ENCODE results near the gene KDM6A.
A peak's percentile ranks its signal among the peaks of the same experiment; 100 is the strongest.
"Not testable (repeated sequence)": the region's sequence is repeated elsewhere in the genome, so short reads cannot be mapped to it uniquely, and the experiment has no call there.

The KDM6A gene

GRCh38 chrX:44898411-44899221 lies 25.6 kb downstream of the KDM6A start:
- no peak overlapping the region for H3K4me3 Mint-ChIP-seq

GRCh38 chrX:44899946-44900345 lies 27.0 kb downstream of the KDM6A start:
- Mint-ChIP-seq H3K36me3 (ENCODE audit: low read depth) (peaks cover 6% of the 10 kb centered on the region), H3K9me3 (no peaks in the 10 kb centered on the region), H3K27me3 (no peaks in the 10 kb centered on the region), H3K27ac (peak overlapping the region; percentile 55), H3K4me3 (no peak overlapping the region), H3K4me1 (ENCODE audit: low read depth) (peaks cover 37% of the 10 kb centered on the region)
- intact Hi-C loops (cut with micrococcal nuclease), result no loop called here

More at GRCh38 chrX:44898411-44899221, 25.6 kb downstream of the KDM6A start:
- H3K27ac Mint-ChIP-seq, result no peak overlapping the region
- H3K9me3 Mint-ChIP-seq, result no peaks in the 10 kb centered on the region
- intact Hi-C loops (cut with micrococcal nuclease), result no loop called here
- peaks cover 6% of the 10 kb centered on the region for H3K36me3 Mint-ChIP-seq (ENCODE audit: low read depth)
- H3K4me1 Mint-ChIP-seq (ENCODE audit: low read depth), result peaks cover 35% of the 10 kb centered on the region
- no peaks in the 10 kb centered on the region for H3K27me3 Mint-ChIP-seq

- no peaks in the 10 kb centered on the region for H3K9me3 Mint-ChIP-seq
- intact Hi-C loops (cut with micrococcal nuclease), result no loop called here
- no peak overlapping the region for H3K4me3 Mint-ChIP-seq
- H3K36me3 Mint-ChIP-seq (ENCODE audit: low read depth), result no peaks in the 10 kb centered on the region
- H3K27ac Mint-ChIP-seq, result peak overlapping the region; percentile 39
- peaks cover 55% of the 10 kb centered on the region for H3K4me1 Mint-ChIP-seq (ENCODE audit: low read depth)
- no peaks in the 10 kb centered on the region for H3K27me3 Mint-ChIP-seq
These were observed 30.1 kb downstream of the KDM6A start for GRCh38 chrX:44903107-44903506.

GRCh38 chrX:44903830-44904530 lies 31.0 kb downstream of the KDM6A start:
- no peaks in the 10 kb centered on the region for H3K27me3 Mint-ChIP-seq
- H3K4me1 Mint-ChIP-seq (ENCODE audit: low read depth), result peaks cover 53% of the 10 kb centered on the region
- peak overlapping the region; percentile 17 for H3K4me3 Mint-ChIP-seq
- no peaks in the 10 kb centered on the region for H3K9me3 Mint-ChIP-seq
- intact Hi-C loops (cut with micrococcal nuclease), result no loop called here
- no peaks in the 10 kb centered on the region for H3K36me3 Mint-ChIP-seq (ENCODE audit: low read depth)
- H3K27ac Mint-ChIP-seq, result peak overlapping the region; percentile 39

GRCh38 chrX:44904542-44905115 lies 31.6 kb downstream of the KDM6A start:
- H3K36me3 Mint-ChIP-seq (ENCODE audit: low read depth), result no peaks in the 10 kb centered on the region
- intact Hi-C loops (cut with micrococcal nuclease), result no loop called here
- peaks cover 46% of the 10 kb centered on the region for H3K4me1 Mint-ChIP-seq (ENCODE audit: low read depth)
- H3K4me3 Mint-ChIP-seq, result no peak overlapping the region
- no peaks in the 10 kb centered on the region for H3K9me3 Mint-ChIP-seq
- H3K27ac Mint-ChIP-seq, result no peak overlapping the region
- no peaks in the 10 kb centered on the region for H3K27me3 Mint-ChIP-seq

- no peak overlapping the region for H3K4me3 Mint-ChIP-seq
- H3K9me3 Mint-ChIP-seq, result no peaks in the 10 kb centered on the region
- intact Hi-C loops (cut with micrococcal nuclease), result no loop called here
These were observed 33.1 kb downstream of the KDM6A start for GRCh38 chrX:44906041-44906440.

GRCh38 chrX:44906542-44906941 lies 33.6 kb downstream of the KDM6A start:
- Mint-ChIP-seq H3K36me3 (ENCODE audit: low read depth) (peaks cover 4% of the 10 kb centered on the region), H3K4me3 (no peak overlapping the region), H3K27me3 (no peaks in the 10 kb centered on the region), H3K9me3 (no peaks in the 10 kb centered on the region), H3K4me1 (ENCODE audit: low read depth) (peaks cover 42% of the 10 kb centered on the region), H3K27ac (peak overlapping the region; percentile 70)
- intact Hi-C loops (cut with micrococcal nuclease), result no loop called here

More at GRCh38 chrX:44906041-44906440, 33.1 kb downstream of the KDM6A start:
- H3K27ac Mint-ChIP-seq, result peak overlapping the region; percentile 64
- H3K27me3 Mint-ChIP-seq, result no peaks in the 10 kb centered on the region
- H3K36me3 Mint-ChIP-seq (ENCODE audit: low read depth), result no peaks in the 10 kb centered on the region
- H3K4me1 Mint-ChIP-seq (ENCODE audit: low read depth), result peaks cover 40% of the 10 kb centered on the region

- Mint-ChIP-seq H3K27me3 (no peaks in the 10 kb centered on the region), H3K9me3 (no peaks in the 10 kb centered on the region), H3K4me1 (ENCODE audit: low read depth) (peaks cover 43% of the 10 kb centered on the region), H3K36me3 (ENCODE audit: low read depth) (peaks cover 7% of the 10 kb centered on the region), H3K4me3 (no peak overlapping the region), H3K27ac (no peak overlapping the region)
- intact Hi-C loops (cut with micrococcal nuclease), result no loop called here
These were observed 35.2 kb downstream of the KDM6A start for GRCh38 chrX:44908153-44908552.

GRCh38 chrX:44908827-44909226 lies 35.8 kb downstream of the KDM6A start:
- H3K27me3 Mint-ChIP-seq, result no peaks in the 10 kb centered on the region
- peaks cover 41% of the 10 kb centered on the region for H3K4me1 Mint-ChIP-seq (ENCODE audit: low read depth)
- intact Hi-C loops (cut with micrococcal nuclease), result no loop called here
- H3K9me3 Mint-ChIP-seq, result no peaks in the 10 kb centered on the region
- peaks cover 7% of the 10 kb centered on the region for H3K36me3 Mint-ChIP-seq (ENCODE audit: low read depth)
- H3K27ac Mint-ChIP-seq, result no peak overlapping the region
- no peak overlapping the region for H3K4me3 Mint-ChIP-seq

- H3K27me3 Mint-ChIP-seq; H3K27ac Mint-ChIP-seq; intact Hi-C loops (cut with micrococcal nuclease); H3K9me3 Mint-ChIP-seq; H3K4me3 Mint-ChIP-seq; H3K36me3 Mint-ChIP-seq (ENCODE audit: low read depth): not testable (repeated sequence)
- H3K4me1 Mint-ChIP-seq (ENCODE audit: low read depth), result peaks cover 39% of the 10 kb centered on the region
These were observed 37.5 kb downstream of the KDM6A start for GRCh38 chrX:44910508-44910907.

- peaks cover 34% of the 10 kb centered on the region for H3K4me1 Mint-ChIP-seq (ENCODE audit: low read depth)
- H3K27ac Mint-ChIP-seq; H3K4me3 Mint-ChIP-seq; H3K36me3 Mint-ChIP-seq (ENCODE audit: low read depth); intact Hi-C loops (cut with micrococcal nuclease); H3K9me3 Mint-ChIP-seq; H3K27me3 Mint-ChIP-seq: not testable (repeated sequence)
These were observed 38.1 kb downstream of the KDM6A start for GRCh38 chrX:44911074-44911600.

GRCh38 chrX:44913656-44914531 lies 40.9 kb downstream of the KDM6A start:
- Mint-ChIP-seq H3K9me3 (no peaks in the 10 kb centered on the region), H3K36me3 (ENCODE audit: low read depth) (peaks cover 7% of the 10 kb centered on the region), H3K4me3 (no peak overlapping the region), H3K27me3 (no peaks in the 10 kb centered on the region), H3K27ac (no peak overlapping the region), H3K4me1 (ENCODE audit: low read depth) (peaks cover 14% of the 10 kb centered on the region)
- intact Hi-C loops (cut with micrococcal nuclease), result no loop called here

- intact Hi-C loops (cut with micrococcal nuclease), result loop anchor here (5.0 kb wide), 1 partner anchor 42 kb away; the partner anchor contains the start of gene KDM6A
These were observed 41.7 kb downstream of the KDM6A start for GRCh38 chrX:44914532-44915198.

More at GRCh38 chrX:44914532-44915198, 41.7 kb downstream of the KDM6A start:
- Mint-ChIP-seq H3K36me3 (ENCODE audit: low read depth) (peaks cover 7% of the 10 kb centered on the region), H3K27ac (no peak overlapping the region), H3K9me3 (no peaks in the 10 kb centered on the region), H3K27me3 (no peaks in the 10 kb centered on the region), H3K4me1 (ENCODE audit: low read depth) (peaks cover 14% of the 10 kb centered on the region), H3K4me3 (no peak overlapping the region)

All from dendritic cell treated with granulocyte-macrophage colony-stimulating factor and Interleukin-4, amounts not matched to agents 40 ng/mL and 50 ng/mL, for 4 days (primary cell).